ENCODE results near the gene GYS2. TPM values are rescaled to one million over a fixed set of nuclear protein-coding genes. Genes with fewer than 3 reads are reported as not detected.

Gene GYS2
- total and polyA plus RNA-seq, 2 experiments from 2014 or later: 0.16 to 0.27 TPM

- no peak for DNase-seq (ENCODE audit: low spot score)
- Histone ChIP-seq H3K4me3 (no peak within 1 kb of the TSS), H3K27me3 (peaks cover 39% of the 10 kb centered on the region), H3K79me2 (no peaks in the 10 kb centered on the region), H3K9me2 (replicated peaks; ENCODE audit: insufficient read depth) (no peaks in the 10 kb centered on the region), H3K4me1 (ENCODE audit: insufficient read depth) (no peaks in the 10 kb centered on the region), H3K4me2 (peak within 1 kb of the TSS; percentile 99), H3K9me3 (ENCODE audit: low read depth) (no peaks in the 10 kb centered on the region), H4K20me1 (ENCODE audit: insufficient read depth, poor library complexity, severe bottlenecking) (no peaks in the 10 kb centered on the region), H2AFZ (peak within 1 kb of the TSS; percentile 82), H3K36me3 (replicated peaks; ENCODE audit: insufficient read depth, low read depth) (no peaks in the 10 kb centered on the region), H3K27ac (no peak within 1 kb of the TSS)
- 88% methylated on average over 1 of the region's 1 CpG for WGBS (ENCODE audit: low lambda C conversion rate, missing lambda C conversion rate)
- TF ChIP-seq EZH2phosphoT487 (IDR thresholded peaks at IDR 0.05; ENCODE audit: low read depth, severe bottlenecking, unreplicated experiment) (no peak), EZH2 (IDR thresholded peaks at IDR 0.05; ENCODE audit: borderline replicate concordance) (no peak), CTCF (IDR thresholded peaks at IDR 0.05; ENCODE audit: poor library complexity) (no peak)
These were observed 78.6 kb downstream of the GYS2 start, which contains the start of gene SPX for GRCh38 chr12:21526053-21526452. Gene SPX, plus strand, starts transcription at chr12:21526296. Its CDS starts 177 bp downstream, at chr12:21526473.

GRCh38 chr12:21523148-21523547 lies 81.5 kb downstream of the GYS2 start:
- Histone ChIP-seq H3K27ac (no peak overlapping the region), H3K4me3 (no peak overlapping the region), H4K20me1 (ENCODE audit: insufficient read depth, poor library complexity, severe bottlenecking) (no peaks in the 10 kb centered on the region), H3K9me2 (replicated peaks; ENCODE audit: insufficient read depth) (no peaks in the 10 kb centered on the region), H3K79me2 (no peaks in the 10 kb centered on the region), H3K4me2 (no peak overlapping the region), H3K4me1 (ENCODE audit: insufficient read depth) (no peaks in the 10 kb centered on the region), H2AFZ (no peak overlapping the region), H3K9me3 (ENCODE audit: low read depth) (no peaks in the 10 kb centered on the region), H3K36me3 (replicated peaks; ENCODE audit: insufficient read depth, low read depth) (no peaks in the 10 kb centered on the region), H3K27me3 (peaks cover 29% of the 10 kb centered on the region)
- TF ChIP-seq CTCF (IDR thresholded peaks at IDR 0.05; ENCODE audit: poor library complexity) (no peak), EZH2 (IDR thresholded peaks at IDR 0.05; ENCODE audit: borderline replicate concordance) (no peak), EZH2phosphoT487 (IDR thresholded peaks at IDR 0.05; ENCODE audit: low read depth, severe bottlenecking, unreplicated experiment) (no peak)
- no peak for DNase-seq (ENCODE audit: low spot score)

- H3K36me3 ChIP-seq (replicated peaks; ENCODE audit: insufficient read depth, low read depth): no peaks in the 10 kb centered on the region
- H3K79me2 ChIP-seq: no peaks in the 10 kb centered on the region
- TF ChIP-seq CTCF (IDR thresholded peaks at IDR 0.05; ENCODE audit: poor library complexity) (no peak), EZH2phosphoT487 (IDR thresholded peaks at IDR 0.05; ENCODE audit: low read depth, severe bottlenecking, unreplicated experiment) (no peak), EZH2 (IDR thresholded peaks at IDR 0.05; ENCODE audit: borderline replicate concordance) (no peak)
- no peaks in the 10 kb centered on the region for H4K20me1 ChIP-seq (ENCODE audit: insufficient read depth, poor library complexity, severe bottlenecking)
- WGBS (ENCODE audit: low lambda C conversion rate, missing lambda C conversion rate): 48% methylated on average over 1 of the region's 1 CpG
- no peak overlapping the region for H2AFZ ChIP-seq
- no peaks in the 10 kb centered on the region for H3K9me2 ChIP-seq (replicated peaks; ENCODE audit: insufficient read depth)
- H3K4me1 ChIP-seq (ENCODE audit: insufficient read depth): no peaks in the 10 kb centered on the region
- no peak overlapping the region for H3K4me3 ChIP-seq
- H3K9me3 ChIP-seq (ENCODE audit: low read depth): no peaks in the 10 kb centered on the region
- H3K27ac ChIP-seq: no peak overlapping the region
- no peak for DNase-seq (ENCODE audit: low spot score)
- no peak overlapping the region for H3K4me2 ChIP-seq
- peaks cover 14% of the 10 kb centered on the region for H3K27me3 ChIP-seq
These were observed 83.1 kb downstream of the GYS2 start for GRCh38 chr12:21521541-21521940.

- WGBS (ENCODE audit: low lambda C conversion rate, missing lambda C conversion rate): 77% methylated on average over 3 of the region's 3 CpGs
- Histone ChIP-seq H2AFZ (no peak overlapping the region), H3K36me3 (replicated peaks; ENCODE audit: insufficient read depth, low read depth) (no peaks in the 10 kb centered on the region), H3K27ac (no peak overlapping the region), H3K27me3 (no peaks in the 10 kb centered on the region), H3K4me2 (no peak overlapping the region), H3K4me3 (no peak overlapping the region), H3K9me3 (ENCODE audit: low read depth) (no peaks in the 10 kb centered on the region), H4K20me1 (ENCODE audit: insufficient read depth, poor library complexity, severe bottlenecking) (no peaks in the 10 kb centered on the region), H3K4me1 (ENCODE audit: insufficient read depth) (no peaks in the 10 kb centered on the region), H3K9me2 (replicated peaks; ENCODE audit: insufficient read depth) (no peaks in the 10 kb centered on the region), H3K79me2 (no peaks in the 10 kb centered on the region)
- DNase-seq (ENCODE audit: low spot score): no peak
- TF ChIP-seq EZH2 (IDR thresholded peaks at IDR 0.05; ENCODE audit: borderline replicate concordance) (no peak), CTCF (IDR thresholded peaks at IDR 0.05; ENCODE audit: poor library complexity) (no peak), EZH2phosphoT487 (IDR thresholded peaks at IDR 0.05; ENCODE audit: low read depth, severe bottlenecking, unreplicated experiment) (no peak)
These were observed 86.2 kb downstream of the GYS2 start for GRCh38 chr12:21518451-21518850.
